ENCODE measurements around the gene DUOX1.

Gene DUOX1

GRCh38 chr15:45180201-45180600, 50.4 kb downstream of the DUOX1 start:
- no peak for DNase-seq (ENCODE audit: insufficient read length)
- FAIRE-seq: no peak
- TF ChIP-seq POLR2AphosphoS5 (IDR thresholded peaks at IDR 0.05; ENCODE audit: low read depth, low read length): no peak
- TF ChIP-seq POLR2A (IDR thresholded peaks at IDR 0.05; ENCODE audit: low read depth, low read length): no peak
- no peak for TF ChIP-seq TAF1 (IDR thresholded peaks at IDR 0.05; ENCODE audit: borderline replicate concordance, low read depth, low read length)

- FAIRE-seq (no peak), DNase-seq (ENCODE audit: insufficient read length) (no peak)
- TF ChIP-seq POLR2AphosphoS5 (IDR thresholded peaks at IDR 0.05; ENCODE audit: low read depth, low read length): no peak
These were observed 51.0 kb downstream of the DUOX1 start for GRCh38 chr15:45180648-45181436.

GRCh38 chr15:45181491-45182285, 51.9 kb downstream of the DUOX1 start:
- no peak for TF ChIP-seq POLR2A (IDR thresholded peaks at IDR 0.05; ENCODE audit: low read depth, low read length)
- no peak for TF ChIP-seq POLR2AphosphoS5 (IDR thresholded peaks at IDR 0.05; ENCODE audit: low read depth, low read length)
- no peak for TF ChIP-seq TAF1 (IDR thresholded peaks at IDR 0.05; ENCODE audit: borderline replicate concordance, low read depth, low read length)
- FAIRE-seq (no peak), DNase-seq (ENCODE audit: insufficient read length) (no peak)

- no peak for TF ChIP-seq POLR2AphosphoS5 (IDR thresholded peaks at IDR 0.05; ENCODE audit: low read depth, low read length)
- no peak for TF ChIP-seq POLR2A (IDR thresholded peaks at IDR 0.05; ENCODE audit: low read depth, low read length)
- TF ChIP-seq TAF1 (IDR thresholded peaks at IDR 0.05; ENCODE audit: borderline replicate concordance, low read depth, low read length): no peak
- FAIRE-seq (no peak), DNase-seq (ENCODE audit: insufficient read length) (no peak)
These were observed 53.2 kb downstream of the DUOX1 start for GRCh38 chr15:45182996-45183395.

- no peak for FAIRE-seq
These were observed 53.7 kb downstream of the DUOX1 start for GRCh38 chr15:45183511-45183910.

GRCh38 chr15:45184562-45185041, 54.8 kb downstream of the DUOX1 start:
- FAIRE-seq (no peak), DNase-seq (ENCODE audit: insufficient read length) (no peak)
- TF ChIP-seq TAF1 (IDR thresholded peaks at IDR 0.05; ENCODE audit: borderline replicate concordance, low read depth, low read length) (no peak), POLR2A (IDR thresholded peaks at IDR 0.05; ENCODE audit: low read depth, low read length) (no peak), POLR2AphosphoS5 (IDR thresholded peaks at IDR 0.05; ENCODE audit: low read depth, low read length) (no peak)

More at GRCh38 chr15:45183511-45183910, 53.7 kb downstream of the DUOX1 start:
- TF ChIP-seq POLR2AphosphoS5 (IDR thresholded peaks at IDR 0.05; ENCODE audit: low read depth, low read length): no peak
- no peak for DNase-seq (ENCODE audit: insufficient read length)

- FAIRE-seq: no peak
- TF ChIP-seq TAF1 (IDR thresholded peaks at IDR 0.05; ENCODE audit: borderline replicate concordance, low read depth, low read length) (no peak), POLR2AphosphoS5 (IDR thresholded peaks at IDR 0.05; ENCODE audit: low read depth, low read length) (no peak), POLR2A (IDR thresholded peaks at IDR 0.05; ENCODE audit: low read depth, low read length) (no peak)
- no peak for DNase-seq (ENCODE audit: insufficient read length)
These were observed 55.4 kb downstream of the DUOX1 start for GRCh38 chr15:45185069-45185779.

GRCh38 chr15:45185903-45186770, 56.3 kb downstream of the DUOX1 start:
- TF ChIP-seq TAF1 (IDR thresholded peaks at IDR 0.05; ENCODE audit: borderline replicate concordance, low read depth, low read length): no peak
- TF ChIP-seq POLR2A (IDR thresholded peaks at IDR 0.05; ENCODE audit: low read depth, low read length): no peak
- DNase-seq (ENCODE audit: insufficient read length): no peak
- no peak for FAIRE-seq

GRCh38 chr15:45186771-45187577, 57.2 kb downstream of the DUOX1 start:
- no peak for TF ChIP-seq POLR2AphosphoS5 (IDR thresholded peaks at IDR 0.05; ENCODE audit: low read depth, low read length)
- TF ChIP-seq TAF1 (IDR thresholded peaks at IDR 0.05; ENCODE audit: borderline replicate concordance, low read depth, low read length): no peak
- TF ChIP-seq POLR2A (IDR thresholded peaks at IDR 0.05; ENCODE audit: low read depth, low read length): no peak
- DNase-seq (ENCODE audit: insufficient read length) (no peak), FAIRE-seq (no peak)

- DNase-seq (ENCODE audit: insufficient read length): no peak
- FAIRE-seq: no peak
- no peak for TF ChIP-seq POLR2AphosphoS5 (IDR thresholded peaks at IDR 0.05; ENCODE audit: low read depth, low read length)
- TF ChIP-seq POLR2A (IDR thresholded peaks at IDR 0.05; ENCODE audit: low read depth, low read length): no peak
- TF ChIP-seq TAF1 (IDR thresholded peaks at IDR 0.05; ENCODE audit: borderline replicate concordance, low read depth, low read length): no peak
These were observed 57.7 kb downstream of the DUOX1 start for GRCh38 chr15:45187578-45187893.

Measured in GM12892 (cell line).